IMR-90 (cell line): ENCODE measurements around the gene SLC26A5. TPM values are rescaled to one million over a fixed set of nuclear protein-coding genes. Genes with fewer than 3 reads are reported as not detected.

Experiments
- ATAC-seq: fragments of 200-7000 bp; cut with Tn5 transposase; 2 replicates; pipeline ENCODE4 v1.9.1; 2020; ENCODE audit warnings: low read depth, mild to moderate bottlenecking, moderate library complexity
- BruUV-seq: library from RNA; stranded (reverse); fragments of 400-500 nt; replicated peaks from 2 replicates; lab custom pipeline; 2021; lab: Mats Ljungman, UMichigan
- CTCF ChIA-PET: fragments of 300-600 bp; formaldehyde crosslinking; extraction: SDS; loops from one replicate; lab custom pipeline; 2021; ENCODE audit warnings: antibody characterized with exemption; lab: Yijun Ruan, JAX
- POLR2A ChIA-PET: fragments of 300-600 bp; sonication (Branson Sonifier 250); formaldehyde crosslinking; loops from one replicate; lab custom pipeline; 2022; ENCODE audit warnings: antibody characterized with exemption; ENCODE audit not compliant: unreplicated experiment; lab: Charles Lee
- DNase-seq: peaks from one replicate; pipeline ENCODE4 v3.0.0; 2013
- H2AFZ ChIP-seq: replicated peaks from 2 replicates; pipeline ENCODE3; 2013; ENCODE audit warnings: low read length, mild to moderate bottlenecking; ENCODE audit not compliant: poor library complexity
- H2AK5ac ChIP-seq: 2 replicates; pipeline ENCODE4 v1.6.1; 2013; ENCODE audit warnings: low read depth, low read length, inconsistent platforms
- H2AK9ac ChIP-seq: replicated peaks from 2 replicates; pipeline ENCODE3; 2013; ENCODE audit warnings: mild to moderate bottlenecking, low read depth, low read length, moderate library complexity; ENCODE audit not compliant: poor library complexity
- H2BK120ac ChIP-seq: 2 replicates; pipeline ENCODE4 v1.6.1; 2013; ENCODE audit warnings: low read depth, low read length, inconsistent platforms
- H2BK15ac ChIP-seq: 3 replicates; pipeline ENCODE4 v1.6.1; 2013; ENCODE audit warnings: low read depth, low read length, inconsistent platforms
- H2BK20ac ChIP-seq: 2 replicates; pipeline ENCODE4 v1.6.1; 2013; ENCODE audit warnings: low read depth, mild to moderate bottlenecking, inconsistent platforms, low read length, moderate library complexity
- H2BK5ac ChIP-seq: 2 replicates; pipeline ENCODE4 v1.6.1; 2013; ENCODE audit warnings: mild to moderate bottlenecking, low read depth, low read length, inconsistent platforms; ENCODE audit not compliant: poor library complexity, severe bottlenecking
- H3K14ac ChIP-seq: replicated peaks from 2 replicates; pipeline ENCODE4 v1.6.1; 2013; ENCODE audit warnings: low read depth, low read length, inconsistent platforms
- H3K18ac ChIP-seq: 2 replicates; pipeline ENCODE4 v1.6.1; 2013; ENCODE audit warnings: low read depth, low read length, control low read depth
- H3K23ac ChIP-seq: 2 replicates; pipeline ENCODE4 v1.6.1; 2013; ENCODE audit warnings: low read depth, low read length, inconsistent platforms
- H3K27ac ChIP-seq: 2 replicates; pipeline ENCODE4 v1.5.1; 2013; ENCODE audit warnings: mild to moderate bottlenecking, control low read depth, low read length; ENCODE audit not compliant: insufficient read depth
- H3K27me3 ChIP-seq: 2 replicates; pipeline ENCODE4 v1.6.1; 2013; ENCODE audit warnings: low read length; ENCODE audit not compliant: control insufficient read depth, insufficient read depth
- H3K36me3 ChIP-seq: 2 replicates; pipeline ENCODE4 v1.6.1; 2013; ENCODE audit warnings: low read length, mixed read lengths; ENCODE audit not compliant: control insufficient read depth, insufficient read depth
- H3K4ac ChIP-seq: 2 replicates; pipeline ENCODE4 v1.6.1; 2013; ENCODE audit warnings: low read depth, low read length, inconsistent platforms
- H3K4me1 ChIP-seq: 2 replicates; pipeline ENCODE4 v1.6.1; 2013; ENCODE audit warnings: low read length, mixed read lengths; ENCODE audit not compliant: control insufficient read depth, insufficient read depth
- H3K4me2 ChIP-seq: 2 replicates; pipeline ENCODE4 v1.6.1; 2013; ENCODE audit warnings: low read depth, mild to moderate bottlenecking, control low read depth, low read length, moderate library complexity
- H3K4me3 ChIP-seq: 2 replicates; pipeline ENCODE4 v1.5.1; 2013; ENCODE audit warnings: low read depth, mild to moderate bottlenecking, control low read depth, low read length, moderate library complexity; ENCODE audit not compliant: insufficient read depth
- H3K56ac ChIP-seq: 2 replicates; pipeline ENCODE4 v1.6.1; 2013; ENCODE audit warnings: low read length, inconsistent platforms; ENCODE audit not compliant: insufficient read depth; ENCODE audit errors: extremely low read depth
- H3K79me1 ChIP-seq, 2 experiments: 2 replicates each; pipeline ENCODE4 v1.6.1; 2013; ENCODE audit warnings: low read length in 2 of 2, inconsistent platforms in 1 of 2, low read depth in 1 of 2
- H3K9ac ChIP-seq: 2 replicates; pipeline ENCODE4 v1.6.1; 2013; ENCODE audit warnings: low read depth, low read length, control low read depth
- H3K9me1 ChIP-seq: 2 replicates; pipeline ENCODE4 v1.6.1; 2013; ENCODE audit warnings: low read length, inconsistent platforms; ENCODE audit not compliant: insufficient read depth
- H3K9me3 ChIP-seq: 2 replicates; pipeline ENCODE4 v1.6.1; 2013; ENCODE audit warnings: low read length; ENCODE audit not compliant: control insufficient read depth, insufficient read depth
- H4K20me1 ChIP-seq: 2 replicates; pipeline ENCODE4 v1.6.1; 2013; ENCODE audit warnings: low read length, inconsistent platforms; ENCODE audit not compliant: insufficient read depth
- H4K5ac ChIP-seq: 2 replicates; pipeline ENCODE4 v1.6.1; 2013; ENCODE audit warnings: mild to moderate bottlenecking, low read depth, low read length, control low read depth
- H4K8ac ChIP-seq, 2 experiments: 2 replicates each; pipeline ENCODE4 v1.6.1; 2013; ENCODE audit warnings: low read depth in 2 of 2, low read length in 2 of 2, control low read depth in 1 of 2, inconsistent platforms in 1 of 2
- H4K91ac ChIP-seq: 2 replicates; pipeline ENCODE4 v1.6.1; 2013; ENCODE audit warnings: low read depth, low read length, inconsistent platforms; ENCODE audit not compliant: insufficient read depth
- BHLHE40 ChIP-seq: fragments of 150-350 bp; IDR thresholded peaks from 2 replicates; pipeline ENCODE4 v1.6.1; 2016; ENCODE audit warnings: mild to moderate bottlenecking, low read depth, low read length
- CEBPB ChIP-seq: IDR thresholded peaks from 2 replicates; pipeline ENCODE4 v1.6.1; 2012; ENCODE audit warnings: low read depth, low read length, improper control_type of control experiment
- CTCF ChIP-seq: conservative IDR thresholded peaks from 2 replicates; pipeline ENCODE4 v1.5.1; 2012; ENCODE audit warnings: mild to moderate bottlenecking, low read depth, low read length, improper control_type of control experiment
- ELK1 ChIP-seq: fragments of 150-350 bp; IDR thresholded peaks from 2 replicates; pipeline ENCODE4 v1.6.1; 2016; ENCODE audit warnings: low read depth, mild to moderate bottlenecking, low read length, moderate library complexity, borderline replicate concordance
- FOS ChIP-seq: fragments of 150-350 bp; IDR thresholded peaks from 2 replicates; pipeline ENCODE4 v1.6.1; 2016; ENCODE audit warnings: low read depth, low read length
- MAFK ChIP-seq: IDR thresholded peaks from 2 replicates; pipeline ENCODE4 v1.6.1; 2012; ENCODE audit warnings: low read depth, low read length, improper control_type of control experiment
- MAZ ChIP-seq: IDR thresholded peaks from 2 replicates; pipeline ENCODE4 v1.6.1; 2012; ENCODE audit warnings: low read depth, mild to moderate bottlenecking, low read length, improper control_type of control experiment, moderate library complexity, borderline replicate concordance
- MXI1 ChIP-seq: IDR thresholded peaks from 2 replicates; pipeline ENCODE4 v1.6.1; 2012; ENCODE audit warnings: low read depth, mild to moderate bottlenecking, low read length, moderate library complexity, borderline replicate concordance
- NFE2L2 ChIP-seq: fragments of 150-350 bp; IDR thresholded peaks from 2 replicates; pipeline ENCODE4 v1.6.1; 2016; ENCODE audit warnings: low read depth, mild to moderate bottlenecking, low read length
- RAD21 ChIP-seq: IDR thresholded peaks from 2 replicates; pipeline ENCODE4 v1.6.1; 2012; ENCODE audit warnings: low read length, improper control_type of control experiment
- RCOR1 ChIP-seq: IDR thresholded peaks from 2 replicates; pipeline ENCODE4 v1.6.1; 2012; ENCODE audit warnings: mild to moderate bottlenecking, low read length, improper control_type of control experiment; ENCODE audit not compliant: insufficient replicate concordance
- RFX5 ChIP-seq: IDR thresholded peaks from 2 replicates; pipeline ENCODE4 v1.8.0; 2012; ENCODE audit warnings: low read depth, mild to moderate bottlenecking, low read length, moderate library complexity
- SMC3 ChIP-seq: fragments of 150-350 bp; IDR thresholded peaks from 2 replicates; pipeline ENCODE4 v1.6.1; 2016; ENCODE audit warnings: low read depth, mild to moderate bottlenecking, antibody characterized with exemption, low read length, moderate library complexity
- WGBS, 2 experiments: methylation state at CpG; one replicate each; pipeline versions ENCODE4 v1.1.5 to v1.1.7; 2013; ENCODE audit warnings: missing lambda C conversion rate in 2 of 2; ENCODE audit not compliant: insufficient read length in 1 of 2; ENCODE audit errors: extremely low coverage in 2 of 2; 5-methylcytosine and 5-hydroxymethylcytosine counted together
- dilution Hi-C: fragments of 300-500 bp; cut with HindIII; formaldehyde crosslinking; loops from one replicate; pipeline ENCODE4 v1.14.3; 2018; ENCODE audit warnings: low sequenced_read_pairs; ENCODE audit not compliant: unreplicated experiment
- in situ Hi-C: fragments of 300-500 bp; cut with MboI; formaldehyde crosslinking; loops from 3 replicates; pipeline ENCODE4 v1.14.3; 2019; ENCODE audit warnings: low sequenced_read_pairs, inconsistent platforms, mixed read lengths
- intact Hi-C: fragments of 100-400 bp; cut with micrococcal nuclease; formaldehyde crosslinking; loops from 2 replicates; pipeline ENCODE4 v1.10.0; 2022
- polyA plus RNA-seq, 3 experiments: library from polyadenylated mRNA; depleted of rRNA; stranded (reverse); fragments of >200 nt; gene quantifications; 2 replicates each; pipeline ENCODE4 v1.2.3, GENCODE V29; 2012; ENCODE audit warnings: low replicate concordance in 1 of 3
- total RNA-seq: library from RNA; depleted of rRNA; stranded (reverse); fragments of >200 nt; gene quantifications from 2 replicates; pipeline ENCODE4 v1.2.3, GENCODE V29; 2012
- TF ChIP-seq, protein P1 (sequence below): fragments of 150-350 bp; IDR thresholded peaks from 2 replicates; pipeline ENCODE4 v1.6.1; 2017; ENCODE audit warnings: mild to moderate bottlenecking, antibody characterized with exemption, low read length, low read depth

The SLC26A5 gene
- total and polyA plus RNA-seq, 2 of the 4 experiments (the other 2 are of a cell fraction), result not detected

DNA sequence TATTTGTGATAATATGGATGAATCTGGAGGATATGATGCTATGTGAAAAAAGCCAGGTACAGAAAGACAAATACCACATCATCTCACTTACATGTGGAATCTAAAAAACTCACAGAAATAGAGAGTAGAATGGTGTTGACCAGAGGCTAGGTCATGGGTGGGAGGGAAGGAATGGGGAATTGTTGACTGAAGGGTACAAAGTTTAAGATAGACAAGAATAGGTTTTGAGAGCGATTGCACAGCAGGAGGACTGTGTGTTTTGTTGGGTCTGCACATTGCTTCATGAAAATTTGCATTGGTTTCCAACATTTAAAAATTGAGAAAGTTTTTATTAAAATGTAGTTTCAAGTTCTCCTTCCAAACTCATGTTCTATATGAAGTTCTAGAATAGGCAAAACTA, 8.4 kb downstream of the SLC26A5 start:
- Histone ChIP-seq H3K4me1 (no peaks in the 10 kb centered on the region), H2BK15ac (no peak overlapping the region), H3K4ac (no peak overlapping the region), H4K8ac (no peak overlapping the region), H3K14ac (no peak overlapping the region), H2AFZ (no peak overlapping the region), H4K91ac (no peak overlapping the region), H3K27me3 (peaks cover 10% of the 10 kb centered on the region), H3K4me3 (no peak overlapping the region), H3K36me3 (no peaks in the 10 kb centered on the region), H2BK120ac (no peak overlapping the region), H3K56ac (no peak overlapping the region), H3K9me3 (no peaks in the 10 kb centered on the region), H2AK5ac (no peak overlapping the region), H2BK20ac (no peak overlapping the region), H4K20me1 (no peaks in the 10 kb centered on the region), H2BK5ac (no peak overlapping the region), H3K79me1 (no peaks in the 10 kb centered on the region), H3K4me2 (no peak overlapping the region), H2AK9ac (no peak overlapping the region), H4K5ac (no peak overlapping the region), H3K9me1 (no peaks in the 10 kb centered on the region), H3K27ac (no peak overlapping the region), H3K9ac (no peak overlapping the region), H3K18ac (no peak overlapping the region), H3K23ac (no peak overlapping the region)
- in situ Hi-C loops (no loop called here), intact Hi-C loops (no loop called here), dilution Hi-C loops (no loop called here)
- ChIA-PET POLR2A (no interaction called here), CTCF (no interaction called here)
- WGBS, 2 experiments, result no CpG with 5 or more reads among the region's 1 CpG
- no peak for ATAC-seq
- no TSS peak for BruUV-seq
- DNase-seq, result no peak
- TF ChIP-seq CTCF (no peak), MAFK (no peak), MXI1 (no peak), RAD21 (no peak), NFE2L2 (no peak), RFX5 (no peak), BHLHE40 (no peak), SMC3 (no peak), ELK1 (no peak), FOS (no peak), CEBPB (no peak), RCOR1 (no peak), MAZ (no peak)
- TF ChIP-seq, protein P1, sequence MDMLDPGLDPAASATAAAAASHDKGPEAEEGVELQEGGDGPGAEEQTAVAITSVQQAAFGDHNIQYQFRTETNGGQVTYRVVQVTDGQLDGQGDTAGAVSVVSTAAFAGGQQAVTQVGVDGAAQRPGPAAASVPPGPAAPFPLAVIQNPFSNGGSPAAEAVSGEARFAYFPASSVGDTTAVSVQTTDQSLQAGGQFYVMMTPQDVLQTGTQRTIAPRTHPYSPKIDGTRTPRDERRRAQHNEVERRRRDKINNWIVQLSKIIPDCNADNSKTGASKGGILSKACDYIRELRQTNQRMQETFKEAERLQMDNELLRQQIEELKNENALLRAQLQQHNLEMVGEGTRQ, result no peak
